Embryonic facial prominence (tissue), 1 donor: ENCODE measurements around the gene SYT14.
A peak's percentile ranks its signal among the peaks of the same experiment; 100 is the strongest.
"Not testable (repeated sequence)": the region's sequence is repeated elsewhere in the genome, so short reads cannot be mapped to it uniquely, and the experiment has no call there.

ENCODE experiments used
- DNase-seq: peaks from one replicate; pipeline ENCODE4 v3.0.0-alpha.2; 2016; ENCODE audit errors: extremely low spot score

The SYT14 gene

DNA sequence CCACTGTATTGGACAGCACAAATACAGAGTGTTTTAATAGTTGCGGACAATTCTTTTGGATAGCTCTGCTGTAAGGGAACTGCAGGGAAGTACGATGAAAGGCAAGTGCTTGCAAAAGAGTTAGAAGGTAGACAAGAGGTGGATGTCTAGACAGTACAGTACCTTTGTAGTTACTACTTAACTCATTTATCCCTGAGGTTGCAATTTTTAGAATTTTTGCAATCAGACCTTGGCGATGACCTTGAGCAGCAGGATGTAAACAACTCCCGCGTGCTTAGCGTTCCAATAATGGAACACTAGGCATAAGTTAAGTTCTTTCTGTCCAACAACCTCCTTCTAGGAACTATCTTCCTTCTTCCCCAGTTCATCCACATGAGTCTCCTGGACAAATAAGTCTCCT, 1.9 kb upstream of the SYT14 start:
- no peak for DNase-seq

DNA sequence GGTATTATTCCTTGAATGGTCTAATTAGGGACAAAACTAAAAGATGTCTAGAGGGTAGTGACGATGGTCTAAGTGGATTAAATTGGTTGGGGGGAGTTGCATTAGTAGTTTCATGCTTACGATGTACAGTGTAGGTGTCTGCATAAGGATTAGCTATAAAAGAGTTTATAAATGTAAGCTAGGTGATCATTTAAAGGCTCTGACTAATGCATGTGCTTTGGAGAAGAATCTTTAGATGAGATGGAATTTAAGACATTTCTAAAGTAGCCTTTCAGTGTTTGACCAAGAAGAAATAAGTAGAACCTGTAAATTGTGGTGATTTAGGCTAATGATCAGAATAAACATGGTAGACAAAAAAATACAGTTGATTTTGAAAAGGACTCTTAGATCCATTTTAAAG, 7.4 kb downstream of the SYT14 start:
- no peak for DNase-seq

- no peak for DNase-seq
These were observed 10.1 kb downstream of the SYT14 start for GRCh38 chr1:209948155-209948554.

- no peak for DNase-seq
These were observed 18.1 kb downstream of the SYT14 start for GRCh38 chr1:209956116-209956515.

GRCh38 chr1:209959623-209960022, 21.6 kb downstream of the SYT14 start:
- no peak for DNase-seq

- DNase-seq: no peak
These were observed 22.9 kb downstream of the SYT14 start for GRCh38 chr1:209960926-209961325.

DNA sequence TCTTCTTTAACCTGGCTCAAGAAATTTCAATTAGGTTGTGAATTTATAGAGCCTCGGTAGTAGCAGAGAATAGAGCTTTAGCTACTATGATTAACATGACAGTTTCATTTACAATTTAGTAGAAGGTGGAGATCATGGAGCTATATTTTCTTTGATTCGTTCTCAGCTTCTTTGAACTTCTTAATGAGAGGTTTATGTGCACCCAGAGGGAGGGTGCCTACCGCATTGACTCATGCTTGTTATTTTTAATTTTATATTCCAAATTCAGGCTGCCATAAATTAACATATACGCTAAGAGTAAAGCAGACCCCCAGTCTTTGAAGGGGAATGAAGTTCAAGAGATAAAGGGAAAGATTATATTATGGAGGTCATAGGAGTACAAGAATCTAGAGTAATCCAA, 24.4 kb downstream of the SYT14 start:
- DNase-seq: no peak

DNA sequence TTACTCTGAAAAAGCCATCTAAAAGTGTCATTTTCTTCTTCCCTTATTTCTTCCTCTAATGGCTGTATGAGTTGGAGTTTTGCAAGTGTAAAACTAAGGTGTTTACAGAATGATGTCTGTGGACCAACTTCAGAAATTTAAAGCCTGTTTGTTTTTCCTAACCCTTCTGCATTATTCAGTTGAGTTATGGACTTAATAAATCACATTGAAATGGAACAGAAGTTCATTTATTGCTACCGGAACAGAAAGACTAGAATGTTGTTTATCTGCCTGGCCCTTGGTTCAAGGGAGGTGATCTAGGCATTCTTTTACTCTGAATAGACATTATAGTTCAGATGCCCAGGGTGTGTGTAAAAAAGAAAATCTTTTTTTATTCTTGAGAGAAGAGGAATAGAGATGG, 24.8 kb downstream of the SYT14 start:
- no peak for DNase-seq

DNA sequence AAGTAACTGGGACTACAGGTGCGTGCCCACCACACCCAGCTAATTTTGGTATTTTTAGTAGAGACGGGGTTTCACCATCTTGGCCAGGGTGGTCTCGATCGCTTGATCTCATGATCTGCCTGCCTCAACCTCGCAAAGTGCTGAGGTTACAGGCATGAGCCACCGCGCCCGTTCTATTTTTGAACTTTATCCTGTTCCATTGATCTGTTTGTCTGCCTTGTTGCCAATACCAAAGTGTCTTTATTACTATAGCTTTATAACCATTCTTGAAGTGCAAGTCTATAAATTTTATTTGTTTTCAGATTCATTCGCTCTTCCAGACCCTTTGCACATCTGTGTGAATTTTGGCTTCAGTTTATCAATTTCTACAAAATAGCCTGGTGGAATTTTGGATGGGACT, 28.0 kb downstream of the SYT14 start:
- DNase-seq: no peak

- not testable (repeated sequence) for DNase-seq
These were observed 40.7 kb downstream of the SYT14 start for GRCh38 chr1:209978721-209979120.

DNA sequence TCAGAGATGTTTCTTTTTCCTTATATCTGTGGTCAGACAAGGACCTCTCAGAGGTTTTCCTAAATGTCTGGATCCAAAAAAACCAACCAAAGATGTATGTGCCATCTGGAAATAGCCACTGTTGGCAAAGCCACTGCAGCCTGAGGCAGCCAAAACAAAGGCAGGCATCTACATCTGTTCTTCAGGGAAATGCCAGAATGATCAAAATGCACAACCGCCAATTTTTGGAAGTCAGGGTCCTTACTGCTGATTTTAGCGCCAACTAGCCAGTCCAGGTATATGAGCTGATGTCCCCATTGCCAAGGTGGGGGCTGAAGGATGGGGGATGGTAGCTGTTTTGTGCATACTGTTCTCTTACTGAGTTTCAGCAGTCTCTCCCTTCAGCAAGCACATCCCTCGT, 45.9 kb downstream of the SYT14 start:
- DNase-seq: no peak

DNA sequence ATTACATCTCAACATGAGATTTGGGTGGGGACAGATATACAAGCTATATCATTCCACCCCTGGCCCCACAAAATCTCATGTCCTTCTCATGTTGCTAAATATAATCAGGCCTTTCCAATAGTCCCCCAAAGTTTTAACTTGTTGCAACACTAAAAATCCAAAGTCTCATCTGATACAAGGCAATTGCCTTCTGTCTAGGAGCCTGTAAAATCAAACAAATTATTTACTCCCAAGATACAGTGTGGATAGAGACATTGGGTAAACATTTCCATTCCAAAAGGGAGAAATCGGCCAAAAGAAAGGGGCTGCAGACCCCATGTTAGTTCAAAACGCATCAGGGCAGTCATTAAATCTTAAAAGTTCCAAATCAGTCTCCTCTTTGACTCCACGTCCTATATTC, 47.0 kb downstream of the SYT14 start:
- no peak for DNase-seq

DNA sequence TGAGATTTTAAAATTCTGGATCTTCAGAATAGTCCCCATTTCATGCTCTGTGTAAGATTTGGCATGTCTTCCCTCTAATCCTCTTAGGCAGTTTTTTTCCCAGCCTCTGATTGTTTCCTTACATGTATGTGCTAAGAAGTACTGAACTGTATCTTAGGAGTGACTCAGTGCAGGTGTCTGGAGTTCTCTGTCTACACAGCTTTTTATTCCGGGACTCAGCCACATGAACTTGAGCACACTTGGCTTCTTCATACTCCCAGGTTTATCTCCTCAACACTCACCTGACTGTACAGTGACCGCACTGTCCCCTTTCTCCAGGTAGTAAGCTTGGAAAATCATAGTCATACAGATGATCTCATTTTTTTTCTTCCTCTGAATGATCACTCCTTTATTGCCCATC, 50.7 kb downstream of the SYT14 start:
- no peak for DNase-seq

- peak; percentile 29 for DNase-seq
These were observed 51.5 kb downstream of the SYT14 start for GRCh38 chr1:209989525-209989924.

DNA sequence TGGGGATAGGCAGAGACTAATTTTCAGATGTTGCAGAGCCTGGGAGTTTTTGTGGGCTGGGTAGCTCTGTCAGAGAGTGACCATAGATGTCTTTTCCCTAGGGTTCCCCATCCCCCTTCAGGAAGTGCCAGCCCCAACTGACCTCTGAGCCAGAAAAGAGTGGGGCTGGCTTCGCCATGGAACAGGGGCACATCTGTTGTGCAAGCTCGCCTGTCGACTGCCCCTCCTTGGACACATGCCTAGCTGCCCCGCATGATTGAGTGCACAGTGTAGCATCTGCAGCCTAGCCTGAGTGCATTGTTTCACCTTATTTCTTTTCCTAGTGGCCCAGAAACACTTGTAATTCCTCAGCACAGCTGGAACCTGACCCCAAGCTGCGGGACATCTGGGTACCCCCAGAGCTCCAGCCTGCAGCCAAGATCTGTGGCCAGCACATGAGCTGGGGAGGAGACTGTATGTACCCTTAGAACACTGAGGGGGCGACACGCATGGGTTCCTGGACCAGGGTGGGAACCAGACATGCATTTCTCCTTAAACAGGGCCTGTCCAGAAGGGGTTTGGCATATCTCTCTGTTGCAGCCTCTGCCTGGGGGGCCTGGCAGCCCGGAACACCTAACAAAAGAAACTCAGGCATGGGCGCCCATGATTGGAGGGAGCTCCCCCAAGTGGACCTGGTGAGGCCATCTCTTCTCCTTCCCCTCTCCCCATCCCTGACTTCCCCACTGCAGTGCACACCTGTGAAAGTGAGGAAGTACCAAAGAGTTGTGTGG, 55.2 kb downstream of the SYT14 start:
- no peak for DNase-seq

- no peak for DNase-seq
These were observed 58.3 kb downstream of the SYT14 start for GRCh38 chr1:209996348-209996747.

DNA sequence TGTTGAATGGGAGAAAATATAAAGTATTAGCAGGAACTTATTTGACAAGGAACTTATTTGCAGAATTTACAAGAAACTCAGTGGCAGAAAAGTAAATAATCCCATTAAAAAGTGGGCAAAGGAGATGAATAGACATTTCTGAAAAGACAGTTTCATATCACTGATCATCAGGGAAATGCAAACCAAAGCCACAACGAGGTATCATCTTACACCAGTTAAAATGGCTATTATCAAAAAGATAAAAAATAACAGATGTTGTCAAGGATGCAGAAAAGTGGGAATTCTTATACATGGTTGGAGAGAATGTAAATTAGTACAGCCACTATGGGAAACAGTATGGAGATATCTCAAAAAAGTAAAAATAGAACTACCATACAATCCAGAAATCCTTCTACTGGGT, 61.0 kb downstream of the SYT14 start:
- DNase-seq: no peak

DNA sequence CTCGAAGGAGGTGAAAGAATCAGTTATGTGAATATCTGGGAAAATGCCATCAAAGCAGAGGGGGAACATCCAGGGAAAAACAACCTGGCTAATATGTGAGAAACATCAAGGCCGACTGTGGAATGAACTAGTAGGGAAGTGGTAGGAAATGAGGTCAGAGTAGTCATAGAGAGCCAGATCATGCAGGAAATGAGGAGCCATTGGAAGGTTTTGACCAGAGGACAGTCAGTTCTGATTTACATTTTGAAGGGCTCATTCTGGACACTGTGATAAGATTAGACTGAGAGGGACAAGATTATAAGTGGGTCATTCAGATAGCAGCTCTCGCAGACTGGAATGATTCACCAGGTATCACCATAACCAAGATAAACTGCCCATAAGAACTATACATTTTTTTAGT, 63.7 kb downstream of the SYT14 start:
- DNase-seq: no peak

DNA sequence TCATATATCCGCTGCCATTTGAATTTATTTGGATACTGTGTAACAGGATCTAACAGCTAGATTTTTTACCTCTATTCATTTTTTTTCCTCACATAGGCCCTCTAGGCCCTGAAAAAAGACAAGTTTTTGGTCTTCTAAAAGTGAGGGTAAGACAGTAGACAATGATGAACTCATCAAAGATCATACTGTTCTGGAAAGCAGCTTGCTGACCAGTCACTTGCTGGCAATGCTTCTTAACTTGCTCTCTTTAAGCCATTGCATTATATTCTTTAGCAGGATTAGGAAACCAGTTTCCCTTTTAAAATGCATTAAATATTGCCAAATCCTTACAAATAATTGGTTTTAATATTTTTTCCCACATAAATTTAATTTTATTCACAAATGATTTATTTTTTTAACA, 65.5 kb downstream of the SYT14 start:
- DNase-seq: no peak

- DNase-seq: no peak
These were observed 72.1 kb downstream of the SYT14 start for GRCh38 chr1:210010161-210010560.

DNA sequence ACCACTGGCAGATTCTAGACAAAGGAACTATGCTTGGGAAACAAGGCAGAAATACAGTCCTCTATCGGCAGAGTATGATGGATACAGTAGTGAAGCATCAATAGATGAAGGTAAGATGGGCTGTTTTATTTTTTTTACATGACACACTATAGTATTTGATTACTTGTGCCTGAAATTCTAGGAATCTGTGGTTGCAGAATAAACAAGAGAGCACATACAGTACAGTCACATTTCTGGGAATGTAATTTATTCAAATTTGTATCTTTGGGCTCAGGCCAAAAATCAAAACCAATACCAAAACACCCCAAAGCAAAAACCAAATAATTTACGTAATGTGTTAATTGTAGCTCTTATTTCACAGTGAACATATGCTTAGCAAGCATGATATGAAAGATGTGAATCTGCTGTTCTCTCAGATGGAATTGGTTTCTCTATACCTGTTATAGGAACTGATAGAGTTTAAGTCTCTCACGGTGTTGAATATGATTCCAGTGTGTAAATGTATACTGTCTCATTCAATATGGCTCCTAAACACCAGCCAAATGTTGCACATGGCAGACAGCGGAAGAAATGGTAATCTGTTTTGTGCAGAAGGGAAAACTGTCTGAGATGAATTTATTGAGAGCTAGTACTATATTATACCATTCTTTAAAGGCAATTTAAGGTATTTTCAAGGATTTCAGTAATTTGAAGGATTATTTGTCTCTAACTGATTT, 83.3 kb downstream of the SYT14 start:
- no peak for DNase-seq

DNA sequence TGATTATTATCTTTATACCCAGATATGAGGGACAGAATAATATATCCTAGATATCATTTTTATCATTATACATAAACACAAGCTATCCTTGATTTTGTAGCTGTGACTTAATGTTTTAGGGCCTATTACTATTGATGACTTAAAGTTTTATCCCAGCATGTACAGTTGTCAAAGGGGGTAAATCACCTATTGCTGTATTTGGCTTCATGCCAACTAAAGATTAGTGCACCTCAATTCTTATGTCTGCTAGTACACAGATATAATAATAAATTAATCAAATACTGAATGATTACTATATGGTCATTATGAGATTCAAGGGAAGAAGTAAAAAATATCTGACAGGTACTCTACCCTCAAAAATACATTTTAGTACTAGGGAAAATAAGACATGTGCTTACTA, 84.0 kb downstream of the SYT14 start:
- DNase-seq: no peak

DNA sequence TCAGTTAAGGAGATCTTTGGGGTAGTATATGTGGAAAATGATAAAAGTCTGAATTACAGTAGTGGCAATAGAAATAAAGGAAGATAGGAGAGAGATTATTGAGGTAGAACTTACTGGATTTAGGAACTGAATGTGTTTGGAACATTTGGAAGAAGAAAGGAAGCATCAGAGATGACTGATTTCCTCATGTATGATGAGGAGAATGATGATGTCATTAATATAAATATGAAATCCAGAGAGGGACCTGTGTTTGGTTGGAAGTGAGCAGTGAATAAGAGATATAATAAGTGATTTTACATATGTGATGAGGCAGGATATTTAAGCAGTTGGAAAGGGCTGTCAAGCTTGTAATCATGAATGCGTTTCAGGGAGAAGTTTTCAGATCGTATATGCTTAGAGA, 86.3 kb downstream of the SYT14 start:
- no peak for DNase-seq

- DNase-seq: no peak
These were observed 87.0 kb downstream of the SYT14 start for GRCh38 chr1:210024996-210025395.
